Activated T-helper 9 cell treated with anti-CD3 and anti-CD28 coated beads, Interleukin-2, amount 50 U/mL, for 16 hours (primary cell): ENCODE measurements around the gene IL17A.
"Not testable (repeated sequence)": the region's sequence is repeated elsewhere in the genome, so short reads cannot be mapped to it uniquely, and the experiment has no call there.

ENCODE experiments used
- DNase-seq: peaks from one replicate; pipeline ENCODE4 v3.0.0-alpha.2; 2020; ENCODE audit warnings: low read depth

IL17A gene

DNA sequence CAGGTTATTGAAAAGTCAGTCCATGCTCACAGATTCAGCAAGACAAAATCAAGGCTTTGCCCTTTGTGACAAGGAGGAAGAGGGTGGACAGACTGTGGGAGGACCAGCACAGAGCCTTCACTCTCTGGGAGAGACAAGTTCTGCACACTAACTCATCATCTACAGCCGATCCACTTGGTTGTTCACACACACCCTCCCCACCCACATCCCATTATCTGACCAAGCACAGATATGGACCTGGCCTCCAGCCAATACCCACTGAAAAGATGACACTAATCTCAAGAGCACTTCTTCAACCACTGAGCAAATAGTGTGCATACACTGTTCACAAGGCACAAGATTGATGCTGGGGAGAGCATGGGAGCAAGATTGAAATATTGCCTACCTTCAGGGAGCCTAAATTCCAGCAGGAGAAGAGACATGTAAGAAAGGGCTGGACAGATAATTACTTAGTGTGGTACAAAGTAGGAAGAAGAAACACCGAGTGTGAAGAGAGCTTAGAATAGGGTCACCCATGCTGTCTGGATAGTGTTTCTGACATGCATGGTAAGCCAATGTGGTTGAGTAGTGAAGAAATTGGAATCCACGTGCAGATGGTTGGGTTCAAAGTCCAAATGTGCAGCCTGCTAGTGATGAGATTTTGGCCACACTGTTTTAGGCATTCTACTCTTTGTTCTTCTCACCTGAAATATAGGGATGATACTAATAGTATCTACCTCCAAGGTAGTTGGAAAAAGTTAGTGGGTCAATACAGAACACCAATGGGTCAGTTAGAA, 21.7 kb upstream of the IL17A start:
- no peak for DNase-seq

DNA sequence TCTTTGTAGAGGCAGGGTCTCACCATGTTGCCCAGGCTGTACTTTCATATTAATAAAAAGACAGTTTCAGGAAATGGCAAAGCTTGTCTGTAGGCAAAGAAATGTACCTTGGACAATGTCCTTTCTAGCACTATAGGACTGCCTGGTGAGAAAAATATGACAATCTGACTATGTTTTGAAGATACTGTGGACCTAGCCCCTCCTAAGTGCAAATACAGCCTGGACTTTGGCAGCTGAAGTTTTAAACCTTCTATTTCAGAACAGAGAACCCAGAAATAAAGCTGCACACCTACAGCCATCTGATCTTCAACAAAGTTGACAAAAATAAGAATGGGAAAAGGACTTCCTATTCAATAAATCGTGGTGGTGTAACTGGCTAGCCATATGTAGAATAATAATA, 18.9 kb upstream of the IL17A start:
- DNase-seq, result no peak

DNA sequence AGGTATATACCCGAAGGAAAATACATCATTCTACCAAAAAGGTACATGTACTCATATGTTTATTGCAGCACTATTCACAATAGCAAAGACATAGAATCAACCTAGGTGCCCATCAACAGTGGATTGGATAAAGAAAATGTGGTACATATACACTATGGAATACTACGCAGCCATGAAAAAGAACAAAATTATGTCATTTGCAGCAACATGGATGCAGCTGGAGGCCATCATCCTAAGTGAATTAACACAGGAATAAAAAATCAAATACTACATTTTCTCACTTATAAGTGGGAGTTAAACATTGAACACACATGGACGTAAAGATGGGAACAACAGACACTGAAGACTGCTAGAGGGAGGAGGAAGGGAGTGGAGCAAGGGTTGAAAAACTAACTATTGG, 17.8 kb upstream of the IL17A start:
- not testable (repeated sequence) for DNase-seq

DNA sequence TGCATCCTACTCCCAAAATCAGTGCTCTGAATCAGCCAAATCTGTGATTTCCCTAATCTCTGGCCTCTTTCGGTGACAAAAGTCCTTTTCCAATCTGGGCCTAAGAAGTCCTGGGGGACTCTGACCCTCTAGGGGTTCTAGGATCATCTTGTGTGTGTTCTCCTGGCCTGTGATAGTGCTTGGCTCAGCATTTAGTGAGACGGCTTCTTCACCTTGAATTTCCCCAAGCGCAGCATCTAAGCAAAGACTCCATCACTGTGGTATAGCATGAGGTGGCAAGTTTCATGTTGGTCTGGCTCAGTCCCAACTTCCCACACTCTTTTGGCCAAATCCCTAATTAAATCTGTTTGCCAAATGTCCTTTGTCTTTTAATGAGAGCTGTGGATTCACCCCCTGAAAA, 12.1 kb upstream of the IL17A start:
- DNase-seq, result no peak

DNA sequence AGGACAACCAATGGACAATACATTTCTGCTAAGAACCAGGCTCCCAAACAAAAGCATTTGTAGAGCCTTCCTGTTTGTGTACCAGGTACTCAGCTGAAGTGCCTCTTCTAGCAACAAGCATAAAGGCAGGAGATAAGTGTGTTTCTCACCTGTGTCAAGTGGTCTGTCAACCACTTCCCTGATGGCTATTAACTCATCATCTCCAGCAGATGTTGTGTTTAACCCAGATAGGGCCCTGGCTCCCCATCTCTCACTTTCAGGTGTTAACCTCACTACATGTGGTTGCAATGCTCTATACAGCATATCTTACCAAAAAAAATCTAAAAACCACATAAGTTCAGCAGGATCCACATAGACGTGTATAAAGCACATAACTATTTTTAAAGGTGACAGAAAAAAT, 9.6 kb upstream of the IL17A start:
- DNase-seq, result no peak

DNA sequence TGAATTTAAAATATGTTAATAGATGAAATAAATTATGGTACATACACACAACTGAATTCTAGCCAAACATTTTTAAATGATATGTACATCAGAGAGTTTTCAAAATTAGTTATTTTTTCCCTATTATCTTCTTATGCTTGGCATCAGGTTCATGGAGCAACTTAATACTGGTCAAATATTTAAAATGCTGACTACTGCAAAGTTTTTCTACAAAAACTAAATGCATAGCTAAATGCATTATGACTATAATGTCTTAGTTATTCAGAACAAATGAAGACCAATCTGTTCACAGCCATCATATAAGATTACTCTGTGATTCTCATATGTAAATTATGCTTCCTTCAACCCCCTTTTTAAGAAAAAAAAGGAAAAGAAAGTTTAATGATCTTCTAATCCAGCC, 8.2 kb upstream of the IL17A start:
- no peak for DNase-seq

DNA sequence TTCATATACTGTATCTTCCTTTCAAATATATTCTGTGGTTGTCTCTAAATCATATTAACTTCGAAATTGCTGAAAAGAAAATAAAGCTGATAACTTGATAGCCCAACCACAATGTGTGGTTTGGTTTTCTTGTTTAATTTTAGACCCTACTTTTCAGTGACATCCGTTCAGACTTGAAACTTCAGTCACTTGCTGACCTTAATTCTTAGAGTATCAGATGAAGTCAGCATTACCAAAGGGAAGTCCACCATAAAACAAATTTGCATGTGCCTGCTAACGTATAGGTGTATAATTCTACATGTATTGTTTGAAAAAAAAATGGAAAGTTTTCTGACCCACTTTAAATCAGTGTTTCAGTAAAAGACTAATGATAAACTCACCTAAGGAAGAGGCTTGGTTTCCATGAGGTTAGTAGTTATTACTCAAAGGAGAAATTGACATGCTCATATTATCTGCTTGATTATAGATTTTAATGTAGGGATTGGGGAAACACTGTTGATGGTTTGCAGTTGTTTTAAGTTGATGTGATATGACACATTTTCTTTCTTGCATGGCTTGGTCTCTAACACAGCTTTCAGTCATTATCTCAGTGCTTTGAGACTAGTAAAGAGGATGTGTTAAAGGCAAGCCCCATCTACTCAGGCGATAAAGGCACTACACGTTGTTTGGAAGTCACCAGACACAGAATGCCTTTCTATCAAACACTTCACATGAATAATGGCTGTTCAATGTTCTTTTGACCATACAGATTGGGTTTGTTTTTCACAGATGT, 5.2 kb upstream of the IL17A start:
- DNase-seq, result no peak

DNA sequence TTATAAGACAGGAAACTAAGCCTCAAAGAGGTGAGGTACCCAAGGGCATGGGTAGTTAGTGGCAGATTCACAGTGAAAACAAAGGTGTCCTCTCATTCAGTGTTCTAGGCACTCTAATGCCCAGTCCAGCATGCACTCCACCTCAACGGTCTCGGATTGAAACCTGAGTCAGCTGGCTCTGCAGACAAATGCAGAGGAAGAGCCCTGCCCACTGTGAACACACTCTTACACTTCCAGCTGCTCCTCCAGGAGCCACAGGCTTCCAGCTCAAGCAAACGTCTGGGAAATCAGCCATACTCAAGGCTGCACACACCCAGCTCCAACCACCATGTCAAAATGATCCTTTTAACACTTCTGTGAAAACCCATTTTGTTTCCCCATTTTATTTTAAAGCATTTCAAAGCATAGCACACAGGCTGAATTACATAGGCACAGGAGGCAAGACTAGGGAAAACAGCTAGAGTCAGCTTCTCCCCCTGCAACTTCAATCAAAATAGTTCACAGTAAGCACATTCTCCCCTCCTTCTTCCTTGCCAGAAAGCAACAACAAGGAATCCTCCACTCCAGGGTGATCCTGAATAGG, 3.0 kb upstream of the IL17A start:
- DNase-seq, result no peak

DNA sequence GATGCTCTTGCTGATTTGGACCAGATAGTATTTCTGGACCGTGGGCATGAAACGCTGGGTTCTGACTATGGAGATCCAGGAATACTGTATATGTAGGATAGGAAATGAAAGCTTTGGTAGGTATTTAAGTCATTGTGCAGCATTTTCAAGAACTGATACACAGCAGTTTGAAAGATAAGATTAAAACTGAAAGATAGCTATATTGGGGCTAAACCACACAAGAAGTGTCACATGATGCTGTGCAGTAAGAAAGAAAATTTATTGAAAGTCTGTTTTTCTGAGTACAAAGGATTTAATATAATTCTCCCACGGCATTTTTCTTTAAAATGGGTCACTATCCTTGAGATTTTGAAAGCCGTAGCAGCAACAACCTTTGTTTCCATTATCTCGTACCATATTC, 305 bp downstream of the IL17A start:
- DNase-seq, result no peak

DNA sequence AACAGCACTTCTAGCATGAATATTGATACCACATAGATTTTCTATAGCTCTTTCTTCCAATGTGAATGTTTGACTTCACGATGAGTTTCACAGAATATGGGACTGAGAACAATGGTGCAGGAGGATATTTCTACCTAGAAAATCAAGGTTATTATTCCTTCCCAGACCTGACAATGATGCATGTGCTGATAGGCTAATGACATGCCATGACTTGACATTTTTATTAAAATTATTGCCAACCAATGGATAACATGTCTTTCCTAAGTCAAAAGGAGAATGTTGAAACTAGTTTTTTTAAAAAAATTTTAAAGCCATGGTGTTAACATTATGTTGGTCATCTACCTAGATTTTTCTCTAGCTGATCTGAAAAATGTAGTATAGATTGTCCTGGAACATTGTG, 923 bp downstream of the IL17A start:
- no peak for DNase-seq

DNA sequence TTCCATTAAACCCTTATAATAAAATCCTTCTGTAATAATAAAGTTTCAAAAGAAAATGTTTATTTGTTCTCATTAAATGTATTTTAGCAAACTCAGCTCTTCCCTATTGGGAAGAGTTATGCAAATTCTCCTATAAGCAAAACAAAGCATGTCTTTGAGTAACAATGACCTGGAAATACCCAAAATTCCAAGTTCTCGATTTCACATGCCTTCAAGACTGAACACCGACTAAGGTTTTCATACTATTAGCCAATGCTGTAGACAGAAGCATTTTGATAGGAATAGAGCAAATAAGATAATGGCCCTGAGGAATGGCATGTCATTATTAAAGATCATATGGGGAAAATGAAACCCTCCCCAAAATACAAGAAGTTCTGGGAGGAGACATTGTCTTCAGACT, 3.8 kb downstream of the IL17A start:
- DNase-seq, result no peak

DNA sequence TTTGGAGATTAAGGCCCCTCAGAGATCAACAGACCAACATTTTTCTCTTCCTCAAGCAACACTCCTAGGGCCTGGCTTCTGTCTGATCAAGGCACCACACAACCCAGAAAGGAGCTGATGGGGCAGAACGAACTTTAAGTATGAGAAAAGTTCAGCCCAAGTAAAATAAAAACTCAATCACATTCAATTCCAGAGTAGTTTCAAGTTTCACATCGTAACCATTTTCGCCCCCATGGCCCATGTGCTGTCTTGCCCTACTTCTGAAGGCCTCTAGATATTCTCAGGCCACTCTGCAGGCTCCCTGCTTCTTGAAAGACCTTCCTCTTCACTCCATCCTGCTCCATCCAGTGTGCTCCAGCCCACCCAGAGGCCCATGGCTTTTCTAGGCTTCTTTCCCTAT, 4.2 kb downstream of the IL17A start:
- no peak for DNase-seq

DNA sequence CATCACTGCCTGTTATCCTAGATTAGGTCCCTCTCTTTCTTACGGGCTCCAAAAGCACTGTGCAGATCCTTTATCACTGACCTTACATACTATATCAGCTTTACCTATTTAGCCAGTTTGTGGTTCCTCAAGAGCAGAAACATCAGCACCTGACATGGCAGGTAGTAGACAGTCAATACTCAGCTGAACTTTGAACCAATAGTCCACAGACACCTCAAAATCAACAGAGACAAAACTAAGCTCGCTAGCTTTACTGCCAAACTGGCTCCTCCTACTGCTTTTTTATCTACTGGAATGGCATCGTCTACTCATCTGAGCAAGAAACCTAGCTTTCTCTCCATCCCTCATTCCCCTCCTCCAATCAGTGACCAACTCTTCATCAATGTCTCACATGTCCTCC, 5.6 kb downstream of the IL17A start:
- DNase-seq, result no peak

DNA sequence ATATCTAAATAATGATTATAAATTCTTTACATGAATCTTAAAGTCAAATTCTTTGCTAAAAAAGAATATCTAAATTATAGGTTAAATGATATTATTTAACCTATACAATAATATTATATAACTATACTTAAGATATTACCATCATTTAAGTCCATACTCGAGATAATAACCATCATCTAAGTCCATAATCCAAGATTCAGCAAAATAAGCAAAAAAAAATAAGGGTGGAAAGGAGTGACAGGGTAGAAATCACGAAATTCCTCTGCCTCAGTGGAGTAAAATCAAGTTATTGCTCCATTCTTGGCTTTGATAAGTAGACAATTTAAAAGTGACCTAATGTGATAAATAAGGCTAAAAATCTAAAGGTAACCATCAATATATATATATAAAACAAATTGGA, 9.7 kb downstream of the IL17A start:
- DNase-seq, result no peak

DNA sequence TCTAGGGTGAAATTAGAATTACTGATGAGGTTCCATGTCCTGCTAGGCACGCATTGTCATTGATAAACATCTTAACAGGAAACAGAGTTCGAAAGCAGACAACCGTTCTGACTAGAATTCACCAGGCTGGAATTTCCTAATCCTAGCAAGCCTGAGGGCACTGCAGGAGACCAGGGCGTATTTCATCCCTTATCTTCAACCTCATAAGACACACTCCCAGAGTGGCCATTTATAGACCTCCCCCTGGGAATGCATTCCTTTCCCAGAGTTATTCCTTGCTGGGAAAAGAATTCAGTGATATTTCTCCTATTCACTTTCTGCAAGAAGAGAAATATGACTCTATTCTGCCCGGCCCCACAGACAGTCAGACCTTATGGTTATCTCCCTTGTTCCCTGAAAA, 13.9 kb downstream of the IL17A start:
- DNase-seq, result not testable (repeated sequence)

DNA sequence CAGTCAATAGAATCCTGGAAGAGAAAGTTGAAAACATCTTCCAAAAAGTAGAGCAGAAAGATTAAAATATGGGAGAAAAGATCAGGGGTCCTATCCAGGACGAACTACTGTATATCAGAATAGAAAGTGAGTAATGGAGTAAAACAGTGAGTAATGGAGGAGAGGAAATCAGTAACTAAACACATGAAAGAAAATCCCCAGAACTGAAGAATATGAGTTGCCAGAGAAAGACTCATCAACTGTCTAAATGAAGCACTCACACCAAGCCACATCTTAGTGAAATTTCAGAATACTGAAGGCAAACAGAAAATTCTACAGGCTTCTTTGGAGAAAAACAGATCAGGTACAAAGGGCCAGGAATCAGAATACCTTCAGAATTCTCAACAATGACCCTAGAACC, 14.9 kb downstream of the IL17A start:
- DNase-seq, result no peak

DNA sequence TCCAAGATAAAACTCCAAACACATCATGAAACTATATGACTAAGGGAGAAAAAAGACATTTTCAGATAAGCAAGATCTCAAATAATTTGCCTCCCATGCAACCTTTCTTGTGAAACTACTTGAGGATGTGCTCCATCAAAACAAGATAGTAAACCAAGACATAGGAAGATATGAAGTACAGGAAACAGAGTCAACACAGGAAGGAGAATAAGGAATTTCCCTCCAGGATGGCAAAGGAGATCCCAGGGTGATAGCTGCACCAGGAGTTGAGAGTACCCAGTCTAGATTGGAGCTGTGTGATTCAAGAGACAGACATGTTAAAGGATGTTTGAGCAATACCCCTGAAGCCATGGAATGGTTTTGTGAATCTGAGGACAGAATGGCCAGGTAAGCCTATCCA, 15.3 kb downstream of the IL17A start:
- no peak for DNase-seq

DNA sequence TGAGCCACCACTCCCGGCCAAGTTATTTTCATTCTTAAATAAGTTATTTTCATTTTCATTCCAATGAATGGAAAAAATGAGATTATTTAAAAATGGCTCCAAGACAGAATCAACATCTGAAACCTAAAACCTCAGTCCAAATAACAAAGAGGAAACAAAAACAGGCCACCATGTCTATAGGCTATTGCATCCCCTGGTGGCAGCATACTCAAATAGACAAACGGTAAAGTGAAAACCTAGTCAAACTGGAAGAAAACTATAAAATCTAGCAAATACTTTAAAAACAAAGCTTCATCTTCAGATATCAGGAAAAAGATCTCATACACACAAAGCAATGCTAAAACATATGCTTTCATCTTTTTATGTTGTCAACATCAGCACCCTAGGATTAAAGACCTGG, 20.9 kb downstream of the IL17A start:
- DNase-seq, result no peak

DNA sequence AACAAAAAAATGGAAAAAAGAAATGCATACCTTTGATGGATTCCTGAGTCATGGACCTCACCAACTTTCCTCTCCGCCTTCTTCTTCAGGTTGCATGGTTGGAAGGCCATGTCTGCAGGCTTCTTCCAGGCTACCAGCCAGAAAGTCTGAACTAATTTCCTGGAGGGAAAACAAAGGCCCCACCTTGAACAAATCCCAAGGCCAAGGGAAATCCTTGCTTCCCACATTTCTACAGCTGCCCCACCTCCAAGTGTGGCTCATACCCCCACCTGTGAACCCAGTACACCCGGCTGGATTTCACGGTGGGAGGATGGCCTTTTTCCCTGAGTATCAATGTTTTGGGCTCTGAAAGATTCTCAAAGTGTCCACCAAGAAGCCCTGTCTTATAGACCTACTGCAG, 22.4 kb downstream of the IL17A start:
- DNase-seq, result no peak

DNA sequence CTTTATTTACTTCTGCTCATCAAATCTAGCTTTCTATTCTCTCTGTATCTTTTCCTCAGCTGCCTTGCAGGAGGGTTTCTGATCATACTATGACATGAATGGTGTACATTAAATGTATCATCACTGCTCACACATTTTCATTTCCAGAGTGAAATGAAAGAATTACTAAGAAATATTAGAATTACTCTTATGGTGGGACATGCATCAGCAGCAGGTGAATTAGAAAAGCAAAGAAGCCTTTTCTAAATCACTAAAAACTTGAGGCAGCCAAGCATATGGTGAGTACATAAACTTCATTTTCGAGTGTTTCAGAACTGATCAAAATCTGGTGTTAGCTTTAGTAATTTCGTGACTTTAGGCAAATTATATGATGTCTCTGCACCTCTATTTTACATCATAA, 23.6 kb downstream of the IL17A start:
- DNase-seq, result no peak

DNA sequence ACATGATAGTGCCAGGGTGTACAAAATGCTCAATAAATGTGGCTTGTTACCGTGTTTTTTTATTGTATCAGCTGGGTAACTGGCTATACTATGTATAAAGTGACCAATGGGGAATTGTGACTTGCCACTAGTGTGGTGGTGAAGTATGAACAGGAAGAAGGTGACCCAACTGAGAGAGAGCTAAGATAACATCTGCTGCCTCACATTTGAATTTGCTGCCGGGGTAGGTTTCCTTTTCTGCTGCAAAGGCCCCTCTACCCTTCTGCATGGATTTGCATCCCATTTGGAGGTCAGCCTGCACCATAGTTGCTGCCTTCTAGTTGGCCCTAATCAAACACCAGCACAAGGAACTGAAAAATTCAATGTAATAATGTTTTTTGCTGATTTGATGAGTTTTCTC, 24.1 kb downstream of the IL17A start:
- no peak for DNase-seq

DNA sequence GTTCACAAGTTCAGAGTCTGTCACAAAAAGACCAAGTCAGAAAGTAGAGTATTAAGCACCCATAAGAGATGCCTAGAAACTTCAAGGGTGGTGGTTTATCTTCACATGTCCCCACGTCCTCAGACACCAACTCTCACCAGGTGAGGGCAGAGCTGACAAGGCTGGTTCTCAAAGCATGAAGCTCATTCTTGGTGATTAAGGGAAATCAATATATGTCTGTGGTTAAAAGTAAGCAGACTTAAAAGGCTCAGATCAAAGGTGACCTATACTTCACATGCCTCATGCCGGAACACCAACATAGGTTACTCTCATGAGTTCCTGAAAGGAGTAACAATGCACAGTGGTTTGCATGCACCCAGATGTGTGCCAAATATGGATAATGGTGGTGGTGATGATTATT, 27.0 kb downstream of the IL17A start:
- DNase-seq, result no peak

DNA sequence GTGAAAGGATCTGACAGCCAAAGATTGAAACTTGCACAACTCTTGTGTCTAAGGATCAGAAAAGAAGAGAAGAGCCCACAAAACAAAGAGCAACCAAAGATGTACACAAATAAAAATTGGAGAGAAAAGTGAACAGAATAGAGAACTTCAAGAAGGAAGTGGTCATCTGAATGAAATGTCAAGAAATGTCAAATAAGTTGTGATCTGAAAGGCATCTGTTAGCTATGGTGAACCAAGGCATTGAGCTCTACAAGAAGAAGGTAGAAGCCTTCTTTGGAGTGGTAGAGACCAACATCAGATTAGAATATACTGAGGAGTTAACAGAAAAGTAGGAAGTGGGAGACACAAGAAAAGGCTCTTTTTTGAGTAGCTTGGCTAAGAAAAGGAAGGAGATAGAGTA, 29.6 kb downstream of the IL17A start:
- DNase-seq, result no peak
